GM12873 (cell line): ENCODE results near the gene SKOR1.

ENCODE experiments used
- TF ChIP-seq, protein P1 (sequence below): IDR thresholded peaks from 2 replicates; pipeline ENCODE4 v1.5.1; 2012; ENCODE audit warnings: low read depth, mild to moderate bottlenecking, moderate library complexity, low read length, control low read depth; ENCODE audit not compliant: insufficient read depth; ENCODE audit errors: missing control alignments

Gene SKOR1

DNA sequence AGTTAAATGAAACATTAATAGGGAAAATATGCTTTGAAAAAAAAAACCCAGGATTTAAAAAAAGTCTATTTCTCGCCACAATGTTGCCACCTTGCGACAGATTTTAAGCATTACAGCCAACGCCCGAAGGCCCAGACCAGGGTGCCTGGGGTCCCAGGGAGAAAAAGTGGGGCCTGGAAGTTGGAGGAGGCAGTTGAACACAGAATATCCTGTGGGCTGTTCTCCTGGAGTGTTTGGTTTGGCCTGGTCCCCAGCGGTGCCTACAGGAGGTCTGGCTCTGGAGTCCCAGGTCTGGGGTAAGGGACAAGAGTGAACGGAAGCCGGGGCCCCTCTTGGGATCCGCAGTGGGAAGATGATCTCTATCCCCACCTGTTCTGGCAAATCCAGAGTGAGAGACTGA is 11.2 kb downstream of the SKOR1 start:
- TF ChIP-seq, protein P1, sequence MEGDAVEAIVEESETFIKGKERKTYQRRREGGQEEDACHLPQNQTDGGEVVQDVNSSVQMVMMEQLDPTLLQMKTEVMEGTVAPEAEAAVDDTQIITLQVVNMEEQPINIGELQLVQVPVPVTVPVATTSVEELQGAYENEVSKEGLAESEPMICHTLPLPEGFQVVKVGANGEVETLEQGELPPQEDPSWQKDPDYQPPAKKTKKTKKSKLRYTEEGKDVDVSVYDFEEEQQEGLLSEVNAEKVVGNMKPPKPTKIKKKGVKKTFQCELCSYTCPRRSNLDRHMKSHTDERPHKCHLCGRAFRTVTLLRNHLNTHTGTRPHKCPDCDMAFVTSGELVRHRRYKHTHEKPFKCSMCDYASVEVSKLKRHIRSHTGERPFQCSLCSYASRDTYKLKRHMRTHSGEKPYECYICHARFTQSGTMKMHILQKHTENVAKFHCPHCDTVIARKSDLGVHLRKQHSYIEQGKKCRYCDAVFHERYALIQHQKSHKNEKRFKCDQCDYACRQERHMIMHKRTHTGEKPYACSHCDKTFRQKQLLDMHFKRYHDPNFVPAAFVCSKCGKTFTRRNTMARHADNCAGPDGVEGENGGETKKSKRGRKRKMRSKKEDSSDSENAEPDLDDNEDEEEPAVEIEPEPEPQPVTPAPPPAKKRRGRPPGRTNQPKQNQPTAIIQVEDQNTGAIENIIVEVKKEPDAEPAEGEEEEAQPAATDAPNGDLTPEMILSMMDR = peak; percentile 68

DNA sequence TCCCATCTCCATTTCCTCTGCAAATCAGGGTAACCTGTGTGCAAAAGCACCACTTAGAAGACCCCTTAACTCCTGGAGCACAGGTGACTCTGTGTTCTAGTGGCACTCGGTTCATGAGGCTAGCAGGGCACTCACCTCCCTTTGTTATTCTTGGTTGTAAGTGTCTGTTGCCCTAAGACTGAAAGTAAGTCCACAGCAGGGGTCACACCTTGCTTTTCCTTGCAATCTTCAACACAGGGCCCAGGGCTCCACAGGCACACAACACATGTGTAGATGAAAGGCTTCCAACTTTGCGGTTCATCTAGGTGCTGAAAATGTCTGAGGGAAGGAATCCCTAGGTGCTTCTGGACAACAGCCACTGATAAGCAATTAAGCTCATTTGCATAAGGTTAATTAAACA is 11.6 kb downstream of the SKOR1 start:
- TF ChIP-seq, protein P1 = no peak

DNA sequence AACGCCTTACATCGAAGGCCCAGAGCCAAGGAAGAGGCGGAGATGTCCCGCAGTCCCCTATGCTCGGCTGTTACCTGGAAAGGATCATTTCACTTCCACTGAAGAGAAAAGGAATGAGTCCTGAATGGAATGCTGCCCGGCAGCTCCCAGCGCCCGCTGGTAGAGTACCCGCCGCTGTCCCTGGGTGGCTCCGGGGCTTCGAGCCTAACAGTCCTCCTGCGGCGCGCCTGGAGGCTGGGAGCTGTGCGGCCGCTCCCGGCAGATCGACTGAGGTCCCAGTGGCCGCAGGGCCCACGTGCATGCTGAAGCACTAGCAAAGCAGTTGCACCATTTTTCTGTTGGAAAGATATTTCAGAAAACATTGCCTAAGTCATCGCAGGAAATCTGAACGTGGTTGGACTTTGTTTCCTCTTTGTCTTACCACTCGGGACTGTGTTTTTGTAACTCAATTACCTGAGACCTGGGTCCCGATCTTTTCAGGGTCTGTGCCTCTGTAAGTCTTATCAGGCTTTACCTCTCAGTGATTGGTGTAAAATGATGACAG is 13.6 kb downstream of the SKOR1 start:
- TF ChIP-seq, protein P1 = no peak

DNA sequence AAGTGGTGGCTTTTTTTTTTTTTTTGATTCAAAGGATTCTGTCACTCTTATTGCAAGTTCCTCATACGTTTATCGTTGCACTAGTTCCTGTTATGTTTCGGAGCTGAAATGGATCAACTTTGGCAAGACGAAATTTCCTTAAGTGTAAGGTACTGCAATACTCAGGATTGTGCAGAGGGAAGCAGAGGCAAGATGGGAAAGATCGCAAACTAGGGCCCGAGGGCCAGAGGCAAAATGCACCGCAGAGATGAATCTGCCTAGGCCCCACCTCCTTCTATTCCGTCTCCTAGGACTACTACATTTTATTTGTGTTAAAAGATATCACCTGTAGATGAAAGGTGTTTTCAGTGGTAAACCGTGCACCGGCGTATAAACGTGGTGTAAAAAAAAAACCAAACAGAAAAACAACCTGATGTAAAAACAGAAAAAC is 14.2 kb downstream of the SKOR1 start:
- TF ChIP-seq, protein P1 = no peak

DNA sequence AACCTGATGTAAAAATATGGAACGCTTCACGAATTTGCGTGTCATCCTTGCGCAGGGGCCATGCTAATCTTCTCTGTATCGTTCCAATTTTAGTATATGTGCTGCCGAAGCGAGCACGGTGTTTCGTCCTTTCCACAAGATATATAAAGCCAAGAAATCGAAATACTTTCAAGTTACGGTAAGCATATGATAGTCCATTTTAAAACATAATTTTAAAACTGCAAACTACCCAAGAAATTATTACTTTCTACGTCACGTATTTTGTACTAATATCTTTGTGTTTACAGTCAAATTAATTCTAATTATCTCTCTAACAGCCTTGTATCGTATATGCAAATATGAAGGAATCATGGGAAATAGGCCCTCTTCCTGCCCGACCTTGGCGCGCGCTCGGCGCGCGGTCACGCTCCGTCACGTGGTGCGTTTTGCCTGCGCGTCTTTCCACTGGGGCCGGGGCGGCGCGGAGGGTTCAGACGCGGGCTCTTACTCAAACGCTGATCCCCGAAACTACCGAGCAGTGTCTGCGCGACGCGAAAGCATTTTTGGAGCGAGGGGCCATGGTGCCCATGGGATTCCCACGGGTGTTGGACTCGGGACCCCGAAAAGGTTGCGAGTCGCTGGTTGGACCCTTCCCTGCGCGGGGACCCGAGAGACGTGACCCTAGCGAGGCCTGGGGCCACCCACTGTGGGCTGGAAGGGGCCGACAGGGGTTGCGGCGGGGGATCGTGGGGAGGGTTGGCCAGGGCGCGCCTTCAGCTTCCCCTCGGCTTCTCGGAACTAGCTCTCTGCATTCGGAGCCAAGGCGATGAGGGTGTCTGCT is 14.8 kb downstream of the SKOR1 start, which contains the start of gene RNU6-1:
RNU6-1 (minus strand) TSS at position 117 of the 820 bp plus-strand sequence.
- TF ChIP-seq, protein P1 = no peak

DNA sequence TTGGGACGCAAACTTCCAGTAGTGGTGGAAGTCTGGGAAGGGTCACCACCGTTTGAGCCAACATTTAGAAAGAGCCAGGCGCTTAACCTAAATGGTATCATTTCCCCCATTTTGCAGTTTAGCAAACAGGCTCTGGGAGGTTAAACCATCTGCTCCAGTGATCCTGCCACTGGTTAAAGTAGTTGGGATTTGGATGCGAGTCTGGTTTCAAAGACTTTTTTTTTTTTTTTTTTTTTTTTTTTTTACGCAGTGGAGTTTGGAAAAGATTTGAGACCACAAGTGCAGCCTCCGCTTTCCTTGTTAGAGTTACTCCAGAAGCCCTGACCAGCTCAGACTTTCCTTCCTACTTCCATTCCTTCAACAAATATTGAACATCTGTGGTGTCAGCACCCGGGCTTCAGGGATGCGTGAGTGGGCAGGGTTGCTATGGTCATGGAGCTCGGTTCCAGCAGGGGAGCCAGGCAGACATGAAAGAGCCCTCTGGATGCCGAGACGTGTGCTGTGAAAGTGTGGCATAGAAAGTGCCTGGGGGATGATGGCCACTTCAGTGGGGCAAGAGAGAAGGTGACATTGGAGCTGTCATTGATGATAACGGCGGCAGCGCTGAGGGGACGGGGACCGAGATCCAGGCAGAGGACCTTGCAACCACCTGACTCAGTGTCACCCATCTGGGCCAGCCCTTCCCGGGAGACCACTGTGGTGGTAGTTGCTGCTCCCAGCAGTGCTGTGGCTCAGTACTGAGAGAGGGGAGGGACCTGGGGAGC is 15.6 kb downstream of the SKOR1 start:
- TF ChIP-seq, protein P1 = peak; percentile 9

DNA sequence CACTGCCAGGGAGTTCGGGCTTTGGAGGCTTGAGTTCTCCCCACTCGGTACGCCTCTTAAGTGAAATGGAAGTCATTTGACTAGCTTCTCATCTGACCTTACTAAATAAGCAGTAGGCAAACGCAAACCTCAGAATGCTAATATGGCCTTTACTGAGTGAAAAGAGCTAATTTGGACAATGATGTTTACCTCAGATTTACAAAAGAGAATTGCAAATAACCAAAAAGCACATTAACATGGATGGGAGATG is 16.1 kb downstream of the SKOR1 start:
- TF ChIP-seq, protein P1 = no peak
